GM19438 (cell line): ENCODE data around the gene OLAH.

Experiments
- ATAC-seq: cut with Tn5 transposase; IDR thresholded peaks from one replicate; pipeline ENCODE4 v1.9.1; 2021; ENCODE audit warnings: low read depth; ENCODE audit not compliant: unreplicated experiment

Gene OLAH

GRCh38 chr10:15122477-15123030, 78.8 kb downstream of the OLAH start:
- no peak for ATAC-seq
